SK-N-SH treated with all-trans-retinoic acid at 6 μM for 48 hours (cell line): ENCODE results near the gene GPC6.

Experiments used
- ARNTL ChIP-seq: fragments of 450-650 bp; formaldehyde crosslinking; IDR thresholded peaks from 2 replicates; pipeline ENCODE4 v1.5.0; 2020; ENCODE audit warnings: low read depth, mild to moderate bottlenecking, moderate library complexity, borderline replicate concordance
- CREB5 ChIP-seq: fragments of 250-450 bp; sonication (Bioruptor Pico); IDR thresholded peaks from 2 replicates; pipeline ENCODE4 v1.5.1; 2020; ENCODE audit warnings: low read depth, mild to moderate bottlenecking, moderate library complexity
- ESRRG ChIP-seq: fragments of 250-450 bp; sonication (Bioruptor Pico); IDR thresholded peaks from 2 replicates; pipeline ENCODE4 v1.6.1; 2021; ENCODE audit warnings: mild to moderate bottlenecking
- GLIS3 ChIP-seq: fragments of 250-450 bp; sonication (Bioruptor Pico); IDR thresholded peaks from 2 replicates; pipeline ENCODE4 v1.5.0; 2020; ENCODE audit warnings: mild to moderate bottlenecking, moderate library complexity
- ISL1 ChIP-seq: fragments of 250-450 bp; sonication (Bioruptor Pico); IDR thresholded peaks from 2 replicates; pipeline ENCODE4 v2.1.2; 2022; ENCODE audit warnings: mild to moderate bottlenecking, moderate library complexity
- OSR1 ChIP-seq: fragments of 250-450 bp; sonication (Bioruptor Pico); IDR thresholded peaks from 2 replicates; pipeline ENCODE4 v1.8.0; 2022; ENCODE audit warnings: moderate library complexity, mild to moderate bottlenecking, inconsistent platforms
- RARB ChIP-seq: fragments of 250-450 bp; sonication (Bioruptor Pico); IDR thresholded peaks from 2 replicates; pipeline ENCODE4 v1.8.0; 2021; ENCODE audit warnings: mild to moderate bottlenecking, moderate library complexity
- SNAI2 ChIP-seq: fragments of 250-450 bp; sonication (Bioruptor Pico); IDR thresholded peaks from 2 replicates; pipeline ENCODE4 v1.5.0; 2020; ENCODE audit warnings: mild to moderate bottlenecking, moderate library complexity
- TCF4 ChIP-seq: fragments of 250-450 bp; sonication (Bioruptor Pico); IDR thresholded peaks from 2 replicates; pipeline ENCODE4 v1.8.0; 2021; ENCODE audit warnings: mild to moderate bottlenecking, moderate library complexity, borderline replicate concordance
- TOX ChIP-seq: fragments of 250-450 bp; sonication (Bioruptor Pico); IDR thresholded peaks from 2 replicates; pipeline ENCODE4 v1.8.0; 2021; ENCODE audit warnings: mild to moderate bottlenecking, moderate library complexity, borderline replicate concordance
- ZFP3 ChIP-seq: fragments of 250-450 bp; sonication (Bioruptor Pico); IDR thresholded peaks from 2 replicates; pipeline ENCODE4 v1.5.0; 2020; ENCODE audit warnings: mild to moderate bottlenecking, moderate library complexity
- ZNF8 ChIP-seq: fragments of 450-650 bp; formaldehyde crosslinking; IDR thresholded peaks from 2 replicates; pipeline ENCODE4 v1.5.0; 2020; ENCODE audit warnings: mild to moderate bottlenecking, moderate library complexity

GRCh38 chr13:94031609-94032008, 805.0 kb downstream of the GPC6 start:
- TF ChIP-seq CREB5 (CRISPR knock-in tag) (no peak), ESRRG (CRISPR knock-in tag) (no peak), SNAI2 (no peak), TOX (CRISPR knock-in tag) (no peak), OSR1 (CRISPR knock-in tag) (no peak), ISL1 (no peak), TCF4 (no peak), ARNTL (CRISPR knock-in tag) (no peak), GLIS3 (no peak), ZFP3 (CRISPR knock-in tag) (no peak), RARB (CRISPR knock-in tag) (no peak), ZNF8 (no peak)
